Pancreas (tissue), 10 donors: ENCODE measurements around the gene IQCN. TPM values are rescaled to one million over a fixed set of nuclear protein-coding genes. Genes with fewer than 3 reads are reported as not detected.

ENCODE experiments used
- ATAC-seq, 4 donors: fragments of 200-7000 bp; cut with Tn5 transposase; one replicate each; pipeline versions ENCODE4 v1.8.0 to v1.9.1; 2020; ENCODE audit warnings: mild to moderate bottlenecking in 4 of 4, moderate library complexity in 4 of 4
- DNase-seq, 6 donors: peaks; one replicate each; pipeline ENCODE4 v3.0.0-alpha.2; 2020
- FAIRE-seq: peaks from 2 replicates; lab custom pipeline; 2012; peaks lifted over from hg19 to GRCh38; lab: Jason Lieb, UNC
- H3K27ac ChIP-seq, 4 donors: fragments of 200-600 bp; sonication (generic); 1 replicate in 3 of 4; 2 replicates in 1 of 4; pipeline versions ENCODE4 v1.5.0 to v1.8.0; 2020
- H3K27me3 ChIP-seq, 4 donors: fragments of 200-600 bp; one replicate each; pipeline ENCODE4 v1.8.0; 2021
- H3K36me3 ChIP-seq, 3 donors: fragments of 200-600 bp; sonication (generic) in 1 of 3; one replicate each; pipeline versions ENCODE4 v1.5.0 to v1.8.0; 2020 to 2021
- H3K4me1 ChIP-seq, 3 donors: fragments of 200-600 bp; one replicate each; pipeline ENCODE4 v1.8.0; 2021
- H3K4me3 ChIP-seq, 4 donors: fragments of 200-600 bp; sonication (generic) in 2 of 4; one replicate each; pipeline versions ENCODE4 v1.5.0 to v1.8.0; 2020 to 2021
- H3K9me3 ChIP-seq, 4 donors: fragments of 200-600 bp; one replicate each; pipeline ENCODE4 v1.8.0; 2021
- WGBS, 2 donors: extraction: QIAGEN DNeasy Blood & Tissue Kit; methylation state at CpG; one replicate each; pipeline ENCODE4 v1.1.7; 2013; 5-methylcytosine and 5-hydroxymethylcytosine counted together
- intact Hi-C, 3 donors: fragments of 100-400 bp; cut with DNase I; formaldehyde crosslinking; loops; one replicate each; pipeline versions ENCODE4 v1.11.1 to v1.14.2; 2022
- polyA plus RNA-seq, 2 donors: library from polyadenylated mRNA; stranded (reverse); fragments of 200-250 nt; gene quantifications; one replicate each; pipeline ENCODE4 v1.2.3, GENCODE V29; 2013
- total RNA-seq, 6 donors: library from RNA; stranded (reverse); fragmentation: NEBNext Ultra II Directional in 4 of 6; extraction: Animal tissue kit (Norgen Biotek cat#: 25700) in 4 of 6; gene quantifications; one replicate each; pipeline versions ENCODE4 v1.2.1 to v1.2.4, GENCODE V29; 2021 to 2023
- TF ChIP-seq, protein P1 (sequence below), 4 donors: fragments of 200-600 bp; sonication (generic) in 3 of 4; IDR thresholded peaks; one replicate each; pipeline versions ENCODE4 v1.5.0 to v1.8.0; 2021; ENCODE audit warnings: antibody characterized with exemption in 4 of 4
- donor health status: healthy with polysubstance abuse.
- donor health status: DM: no; HTN: no; CAD: no; lungs with moderate emphysema.
- donor health status: DM: no; HTN: no; CAD: no.
- donor health status: control.
- donor health status: control.
- donor health status: Bipolar disorder and iron deficiency.
- donor health status: DM: yes; HTN: yes; CAD: no.
- donor health status: DM: no; HTN: no; CAD: no.
- donor health status: DM: no; HTN: no; CAD: no.
- donor health status: DM: yes; HTN: yes; CAD: no.

The IQCN gene
- total and polyA plus RNA-seq, 8 donors: 1.0 to 25.3 (median 3.2) TPM

DNA sequence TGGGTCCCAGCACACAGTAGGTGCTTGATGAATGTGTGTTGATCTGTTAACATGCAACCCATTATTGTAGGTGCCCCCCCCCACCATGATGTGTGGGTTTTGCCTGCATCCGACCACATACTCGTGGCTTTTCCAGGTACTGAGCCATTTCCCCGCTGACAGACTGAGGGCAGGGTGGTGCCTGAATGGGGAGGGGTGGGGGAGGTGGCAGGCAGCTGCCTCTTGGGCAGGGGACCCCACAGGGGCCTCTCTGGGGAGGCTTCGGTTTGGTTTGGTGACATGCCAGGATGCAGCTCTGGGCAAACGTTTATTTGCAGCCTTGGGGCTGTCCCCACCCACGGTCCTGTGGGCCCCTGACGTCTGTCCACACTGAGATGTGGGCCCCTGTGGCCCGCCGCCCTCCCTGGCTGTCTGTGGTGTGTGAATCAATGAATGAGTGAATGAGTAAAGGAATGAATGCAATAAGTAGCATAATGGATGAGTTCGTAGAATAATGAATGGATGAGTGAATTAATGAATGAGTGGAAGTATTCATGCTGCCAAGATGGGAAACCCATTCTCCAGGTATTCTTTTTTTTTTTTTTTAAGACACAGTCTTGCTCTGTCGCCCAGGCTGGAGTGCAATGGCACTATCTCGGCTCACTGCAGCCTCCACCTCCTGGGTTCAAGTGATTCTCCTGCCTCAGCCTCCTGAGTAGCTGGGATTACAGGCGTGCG, 16.2 kb upstream of the IQCN start:
- TF ChIP-seq, protein P1, sequence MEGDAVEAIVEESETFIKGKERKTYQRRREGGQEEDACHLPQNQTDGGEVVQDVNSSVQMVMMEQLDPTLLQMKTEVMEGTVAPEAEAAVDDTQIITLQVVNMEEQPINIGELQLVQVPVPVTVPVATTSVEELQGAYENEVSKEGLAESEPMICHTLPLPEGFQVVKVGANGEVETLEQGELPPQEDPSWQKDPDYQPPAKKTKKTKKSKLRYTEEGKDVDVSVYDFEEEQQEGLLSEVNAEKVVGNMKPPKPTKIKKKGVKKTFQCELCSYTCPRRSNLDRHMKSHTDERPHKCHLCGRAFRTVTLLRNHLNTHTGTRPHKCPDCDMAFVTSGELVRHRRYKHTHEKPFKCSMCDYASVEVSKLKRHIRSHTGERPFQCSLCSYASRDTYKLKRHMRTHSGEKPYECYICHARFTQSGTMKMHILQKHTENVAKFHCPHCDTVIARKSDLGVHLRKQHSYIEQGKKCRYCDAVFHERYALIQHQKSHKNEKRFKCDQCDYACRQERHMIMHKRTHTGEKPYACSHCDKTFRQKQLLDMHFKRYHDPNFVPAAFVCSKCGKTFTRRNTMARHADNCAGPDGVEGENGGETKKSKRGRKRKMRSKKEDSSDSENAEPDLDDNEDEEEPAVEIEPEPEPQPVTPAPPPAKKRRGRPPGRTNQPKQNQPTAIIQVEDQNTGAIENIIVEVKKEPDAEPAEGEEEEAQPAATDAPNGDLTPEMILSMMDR (IDR thresholded peaks at IDR 0.05): no peak
- Histone ChIP-seq H3K27ac (no peak overlapping the region), H3K4me1 (peaks cover 0 to 4% (median 0%) of the 10 kb centered on the region in 3 donors), H3K27me3 (no peaks in the 10 kb centered on the region), H3K9me3 (no peaks in the 10 kb centered on the region), H3K4me3 (no peak overlapping the region), H3K36me3 (no peaks in the 10 kb centered on the region)
- 41 to 42% methylated on average over 14 of the region's 14 CpGs for WGBS, 2 donors
- peak in 1 of 6 donors; percentile 51 for DNase-seq
- intact Hi-C loops: no loop called here
- ATAC-seq: no peak
- FAIRE-seq: no peak

DNA sequence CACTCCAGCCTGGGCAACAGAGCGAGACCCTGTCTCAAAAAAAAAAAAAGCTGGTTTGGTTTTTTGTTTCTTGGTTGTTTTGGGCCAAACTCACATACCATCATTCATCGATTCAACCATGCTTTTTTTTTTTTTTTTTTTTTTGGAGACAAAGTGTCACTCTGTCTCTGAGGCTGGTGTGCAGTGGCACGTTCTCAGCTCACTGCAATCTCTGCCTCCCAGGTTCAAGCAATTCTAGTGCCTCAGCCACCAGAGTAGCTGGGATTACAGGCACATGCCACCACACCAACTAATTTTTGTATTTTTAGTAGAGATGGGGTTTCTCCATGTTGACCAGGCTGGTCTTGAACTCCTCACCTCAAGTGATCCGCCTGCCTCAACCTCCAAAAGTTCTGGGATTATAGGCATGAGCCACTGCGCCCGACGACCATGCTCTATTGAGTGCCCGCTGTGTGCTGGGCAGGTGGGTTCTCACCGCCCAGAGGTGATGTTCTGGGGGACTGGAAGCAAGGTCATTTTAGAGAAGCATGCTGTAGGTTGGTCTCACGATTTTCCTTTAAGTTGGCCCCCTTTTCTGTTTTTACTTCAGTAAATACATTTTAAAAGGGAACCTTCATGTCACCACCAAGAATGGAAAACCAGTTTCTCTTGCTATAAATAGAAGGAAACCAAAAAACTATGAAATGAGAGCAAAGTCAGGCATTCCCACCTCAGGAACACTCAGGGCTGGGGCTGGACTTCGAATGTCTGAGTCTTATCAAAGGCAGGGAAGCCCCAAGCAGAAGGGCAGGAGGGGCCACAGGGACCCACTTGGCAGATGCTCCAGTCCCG, 15.4 kb upstream of the IQCN start:
- Histone ChIP-seq H3K9me3 (no peaks in the 10 kb centered on the region), H3K27me3 (no peaks in the 10 kb centered on the region), H3K27ac (no peak overlapping the region), H3K4me3 (no peak overlapping the region), H3K4me1 (peaks cover 0 to 4% (median 0%) of the 10 kb centered on the region in 3 donors), H3K36me3 (no peaks in the 10 kb centered on the region)
- no peak for ATAC-seq
- TF ChIP-seq, protein P1 (IDR thresholded peaks at IDR 0.05): no peak
- 57 to 62% methylated on average over 12 of the region's 12 CpGs for WGBS, 2 donors
- intact Hi-C loops: no loop called here
- no peak for FAIRE-seq
- DNase-seq: no peak

DNA sequence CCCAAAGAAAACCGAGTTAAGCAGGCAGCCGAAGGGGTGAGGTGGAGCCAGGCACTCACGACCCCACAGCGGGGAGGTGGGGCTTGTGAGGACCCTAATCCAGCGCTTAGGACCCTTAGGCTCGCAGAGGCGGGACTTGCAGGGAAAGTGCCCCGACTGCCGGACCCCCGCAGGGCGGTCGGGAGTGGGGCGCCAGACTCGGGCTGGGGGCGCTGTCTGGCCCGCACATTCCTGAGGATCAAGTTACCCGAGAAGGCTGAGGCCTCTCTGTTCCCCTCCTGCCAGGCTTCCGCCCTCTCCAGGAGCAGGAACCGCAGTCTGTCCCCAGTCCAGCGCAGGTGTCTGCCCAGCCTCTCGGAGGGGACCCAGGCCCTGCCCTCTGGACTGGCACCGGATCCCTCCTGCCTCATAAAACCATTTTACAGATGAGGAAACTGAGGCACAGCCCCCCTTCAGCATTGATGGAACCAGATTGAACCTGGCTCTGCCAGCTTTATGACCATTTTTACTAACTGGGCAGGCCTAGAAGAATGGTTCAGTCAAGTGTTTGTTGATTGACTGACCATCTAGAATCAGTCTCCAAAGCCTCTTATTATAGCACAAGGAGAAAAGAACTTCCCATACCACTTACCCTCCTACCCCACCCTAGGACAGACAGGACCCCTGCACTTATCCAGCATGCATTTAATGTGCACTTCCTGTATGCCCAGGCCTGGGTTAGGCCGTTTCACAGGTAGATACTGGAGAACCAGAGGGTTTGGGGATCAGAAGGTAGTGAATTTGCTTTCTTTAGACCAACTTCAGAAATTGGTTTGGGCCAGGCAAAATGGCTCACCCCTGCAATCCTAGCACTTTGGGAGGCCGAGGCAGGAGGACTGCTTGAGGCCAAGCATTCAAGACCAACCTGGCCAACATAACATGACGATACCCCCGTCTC, 13.9 kb upstream of the IQCN start:
- Histone ChIP-seq H3K36me3 (no peaks in the 10 kb centered on the region), H3K4me1 (peaks cover 0 to 3% (median 0%) of the 10 kb centered on the region in 3 donors), H3K27ac (no peak overlapping the region), H3K4me3 (no peak overlapping the region), H3K27me3 (no peaks in the 10 kb centered on the region), H3K9me3 (no peaks in the 10 kb centered on the region)
- 56 to 65% methylated on average over 26 of the region's 26 CpGs for WGBS, 2 donors
- TF ChIP-seq, protein P1 (IDR thresholded peaks at IDR 0.05): no peak
- DNase-seq (peak in 1 of 6 donors; percentile 51), FAIRE-seq (no peak), ATAC-seq (no peak)
- intact Hi-C loops: no loop called here

DNA sequence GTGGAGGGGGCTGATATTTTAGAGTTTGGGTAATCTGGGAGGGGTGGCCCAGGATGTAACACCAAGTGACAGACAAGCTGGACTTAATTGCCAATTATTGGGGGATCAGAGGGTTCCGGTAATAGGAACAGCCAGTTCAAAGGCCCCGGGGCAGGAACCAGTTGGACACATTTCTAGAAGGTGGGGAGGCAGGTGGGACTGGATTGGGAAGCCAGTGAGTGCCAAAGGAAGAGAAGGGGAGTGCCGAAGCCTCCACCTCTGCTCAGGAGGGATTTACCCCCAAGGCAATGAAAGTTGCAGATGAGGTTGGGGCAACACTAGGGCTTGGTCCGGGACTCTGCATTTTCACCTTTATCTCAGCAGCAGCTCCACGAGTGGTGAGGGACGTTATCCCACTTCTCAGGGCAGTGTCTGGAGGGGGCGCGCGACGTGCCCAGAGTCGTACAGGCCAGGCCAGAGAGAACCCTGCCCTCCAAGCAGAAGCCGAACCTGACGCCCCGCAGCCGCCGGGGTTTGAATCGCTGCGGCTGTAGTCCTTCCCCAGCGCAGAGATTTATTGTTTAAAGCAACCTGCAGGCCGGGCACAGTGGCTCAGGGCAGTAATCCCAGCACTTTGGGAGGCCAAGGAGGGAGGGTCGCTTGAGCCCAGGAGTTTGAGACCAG, 12.9 kb upstream of the IQCN start:
- 69 to 76% methylated on average over 21 of the region's 21 CpGs for WGBS, 2 donors
- Histone ChIP-seq H3K27me3 (no peaks in the 10 kb centered on the region), H3K36me3 (no peaks in the 10 kb centered on the region), H3K9me3 (no peaks in the 10 kb centered on the region), H3K27ac (no peak overlapping the region), H3K4me3 (no peak overlapping the region), H3K4me1 (peaks cover 0 to 11% (median 7%) of the 10 kb centered on the region in 3 donors)
- no peak for ATAC-seq
- TF ChIP-seq, protein P1 (IDR thresholded peaks at IDR 0.05): no peak
- no peak for DNase-seq
- intact Hi-C loops: no loop called here
- FAIRE-seq: no peak
